ENCODE data around the gene NR6A1.

NR6A1 gene

DNA sequence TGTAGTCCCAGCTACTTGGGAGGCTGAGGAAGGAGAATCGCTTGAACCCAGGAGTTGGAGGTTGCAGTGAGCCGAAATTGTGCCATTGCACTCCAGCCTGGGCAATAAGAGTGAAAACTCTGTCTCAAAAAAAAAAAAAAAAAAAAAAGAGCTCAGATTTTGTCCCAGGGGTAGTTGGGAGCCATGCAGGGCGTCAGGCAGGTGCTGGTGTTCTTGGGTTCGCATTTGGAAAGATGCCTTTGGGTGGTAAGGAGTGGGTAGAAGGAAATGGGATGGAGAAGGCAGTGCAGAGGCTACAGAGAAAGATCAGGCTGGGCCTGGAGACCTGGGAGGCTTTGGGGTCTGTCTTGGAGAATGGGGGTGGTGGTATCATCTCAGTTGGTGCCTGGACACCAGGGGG is 297.0 kb downstream of the NR6A1 start:
- Histone ChIP-seq H3K27me3 (replicated peaks) (peaks cover 23% of the 10 kb centered on the region), H3K4me3 (ENCODE audit: low read depth, low read length) (no peak overlapping the region), H3K36me3 (replicated peaks) (no peaks in the 10 kb centered on the region), H3K27ac (no peak overlapping the region)
- TF ChIP-seq, protein P1, sequence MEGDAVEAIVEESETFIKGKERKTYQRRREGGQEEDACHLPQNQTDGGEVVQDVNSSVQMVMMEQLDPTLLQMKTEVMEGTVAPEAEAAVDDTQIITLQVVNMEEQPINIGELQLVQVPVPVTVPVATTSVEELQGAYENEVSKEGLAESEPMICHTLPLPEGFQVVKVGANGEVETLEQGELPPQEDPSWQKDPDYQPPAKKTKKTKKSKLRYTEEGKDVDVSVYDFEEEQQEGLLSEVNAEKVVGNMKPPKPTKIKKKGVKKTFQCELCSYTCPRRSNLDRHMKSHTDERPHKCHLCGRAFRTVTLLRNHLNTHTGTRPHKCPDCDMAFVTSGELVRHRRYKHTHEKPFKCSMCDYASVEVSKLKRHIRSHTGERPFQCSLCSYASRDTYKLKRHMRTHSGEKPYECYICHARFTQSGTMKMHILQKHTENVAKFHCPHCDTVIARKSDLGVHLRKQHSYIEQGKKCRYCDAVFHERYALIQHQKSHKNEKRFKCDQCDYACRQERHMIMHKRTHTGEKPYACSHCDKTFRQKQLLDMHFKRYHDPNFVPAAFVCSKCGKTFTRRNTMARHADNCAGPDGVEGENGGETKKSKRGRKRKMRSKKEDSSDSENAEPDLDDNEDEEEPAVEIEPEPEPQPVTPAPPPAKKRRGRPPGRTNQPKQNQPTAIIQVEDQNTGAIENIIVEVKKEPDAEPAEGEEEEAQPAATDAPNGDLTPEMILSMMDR (IDR thresholded peaks at IDR 0.05; ENCODE audit: low read depth, low read length, missing control alignments): no peak
- no peak for DNase-seq
- in situ Hi-C loops (cut with HindIII; ENCODE audit: low pct_ligation_motif_present, low sequenced_read_pairs): no loop called here

DNA sequence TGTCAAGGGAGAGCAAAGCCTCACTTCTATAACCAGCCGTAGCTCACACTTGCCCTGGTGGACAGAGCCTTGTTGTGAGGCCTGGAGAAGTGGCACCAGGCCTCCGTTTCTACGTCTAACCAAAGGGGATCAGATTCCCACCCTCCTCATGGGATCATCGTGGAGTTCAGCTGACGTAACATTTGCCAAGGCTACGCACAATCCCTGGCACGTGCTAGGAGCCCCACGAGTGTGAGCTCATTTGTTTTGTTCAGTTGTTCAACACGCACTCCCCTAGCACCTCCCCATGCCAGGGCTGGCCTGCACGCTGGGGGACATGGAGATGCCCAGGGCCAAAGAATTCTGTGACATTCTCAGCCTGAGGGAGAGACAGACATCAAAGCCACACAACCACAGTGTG is 297.8 kb downstream of the NR6A1 start:
- Histone ChIP-seq H3K36me3 (replicated peaks) (no peaks in the 10 kb centered on the region), H3K27ac (no peak overlapping the region), H3K4me3 (ENCODE audit: low read depth, low read length) (no peak overlapping the region), H3K27me3 (replicated peaks) (peaks cover 15% of the 10 kb centered on the region)
- TF ChIP-seq, protein P1 (IDR thresholded peaks at IDR 0.05; ENCODE audit: low read depth, low read length, missing control alignments): no peak
- no peak for DNase-seq
- in situ Hi-C loops (cut with HindIII; ENCODE audit: low pct_ligation_motif_present, low sequenced_read_pairs): no loop called here

DNA sequence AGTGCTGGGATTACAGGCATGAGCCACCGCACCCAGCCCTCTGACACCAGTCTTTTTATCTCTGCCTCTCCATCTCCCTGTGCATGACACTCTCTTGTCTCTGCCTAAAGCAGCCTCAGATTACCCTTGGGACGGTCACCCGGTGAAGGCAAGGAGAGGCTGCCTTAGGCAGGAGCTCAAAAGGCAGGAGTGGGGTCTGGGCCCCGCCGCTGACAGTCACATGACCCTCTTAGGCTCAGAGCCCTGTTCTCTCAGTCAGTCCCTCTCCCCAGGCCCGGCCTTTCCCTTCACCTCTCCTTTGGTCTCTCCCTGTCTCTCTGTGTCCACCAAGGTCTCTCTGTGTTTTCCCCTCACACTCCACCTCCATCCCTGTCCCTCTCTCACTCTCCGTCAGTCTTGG is 298.3 kb downstream of the NR6A1 start:
- DNase-seq: no peak
- H3K27me3 ChIP-seq (replicated peaks): peaks cover 11% of the 10 kb centered on the region
- in situ Hi-C loops (cut with HindIII; ENCODE audit: low pct_ligation_motif_present, low sequenced_read_pairs): no loop called here
- TF ChIP-seq, protein P1 (IDR thresholded peaks at IDR 0.05; ENCODE audit: low read depth, low read length, missing control alignments): no peak
- H3K4me3 ChIP-seq (ENCODE audit: low read depth, low read length): no peak overlapping the region
- H3K36me3 ChIP-seq (replicated peaks): no peaks in the 10 kb centered on the region
- no peak overlapping the region for H3K27ac ChIP-seq

DNA sequence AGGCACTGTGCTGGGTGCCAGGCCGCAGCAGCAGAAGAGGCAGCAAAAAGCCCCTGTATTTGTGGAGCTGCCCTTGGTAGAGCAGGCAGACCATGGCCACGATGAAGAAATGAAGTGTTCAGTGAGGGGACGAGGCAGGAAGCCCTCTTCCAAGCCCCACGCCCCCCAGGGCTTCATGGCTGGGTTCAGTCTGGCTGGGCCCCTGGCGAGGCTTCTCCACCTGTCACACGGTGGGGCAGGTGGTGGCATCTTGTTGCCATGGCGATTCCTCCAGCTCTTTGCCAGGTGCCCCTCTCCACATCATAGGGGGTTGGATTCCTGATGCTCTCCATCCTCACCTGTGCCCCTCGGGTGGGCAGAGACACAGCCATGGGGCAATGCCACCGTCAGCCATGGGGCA is 299.4 kb downstream of the NR6A1 start:
- DNase-seq: no peak
- TF ChIP-seq, protein P1 (IDR thresholded peaks at IDR 0.05; ENCODE audit: low read depth, low read length, missing control alignments): no peak
- peaks cover 4% of the 10 kb centered on the region for H3K27me3 ChIP-seq (replicated peaks)
- H3K4me3 ChIP-seq (ENCODE audit: low read depth, low read length): no peak overlapping the region
- no peak overlapping the region for H3K27ac ChIP-seq
- no peaks in the 10 kb centered on the region for H3K36me3 ChIP-seq (replicated peaks)
- in situ Hi-C loops (cut with HindIII; ENCODE audit: low pct_ligation_motif_present, low sequenced_read_pairs): no loop called here

DNA sequence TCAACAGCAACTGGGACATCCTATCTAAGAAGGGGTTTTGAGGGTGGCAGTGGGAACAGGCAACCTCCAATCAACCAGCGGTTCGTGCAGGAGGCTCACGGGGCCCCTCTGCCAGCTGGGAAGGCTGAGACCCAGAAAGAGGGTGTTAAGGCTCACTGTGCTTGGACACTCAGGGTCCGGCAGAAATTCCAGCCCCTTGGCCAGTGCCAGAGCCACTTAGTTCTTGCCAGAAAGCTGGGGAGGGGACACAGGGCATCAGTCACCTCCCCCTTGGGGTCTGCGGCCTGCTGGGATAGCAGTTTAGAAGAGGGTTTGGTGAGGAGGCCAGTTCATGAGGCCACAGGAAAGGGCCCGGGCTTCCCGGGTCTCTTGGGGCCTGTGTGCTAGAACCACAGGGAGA is 300.4 kb downstream of the NR6A1 start:
- no peak for DNase-seq
- H3K27ac ChIP-seq: no peak overlapping the region
- no peaks in the 10 kb centered on the region for H3K27me3 ChIP-seq (replicated peaks)
- TF ChIP-seq, protein P1 (IDR thresholded peaks at IDR 0.05; ENCODE audit: low read depth, low read length, missing control alignments): no peak
- no peaks in the 10 kb centered on the region for H3K36me3 ChIP-seq (replicated peaks)
- H3K4me3 ChIP-seq (ENCODE audit: low read depth, low read length): no peak overlapping the region
- in situ Hi-C loops (cut with HindIII; ENCODE audit: low pct_ligation_motif_present, low sequenced_read_pairs): no loop called here

- Histone ChIP-seq H3K36me3 (replicated peaks) (no peaks in the 10 kb centered on the region), H3K27ac (no peak overlapping the region)
Observed at GRCh38 chr9:124470306-124470705, 300.8 kb downstream of the NR6A1 start.

More at GRCh38 chr9:124470306-124470705, 300.8 kb downstream of the NR6A1 start:
- TF ChIP-seq, protein P1 (IDR thresholded peaks at IDR 0.05; ENCODE audit: low read depth, low read length, missing control alignments): no peak
- no peaks in the 10 kb centered on the region for H3K27me3 ChIP-seq (replicated peaks)
- DNase-seq: no peak
- H3K4me3 ChIP-seq (ENCODE audit: low read depth, low read length): no peak overlapping the region
- in situ Hi-C loops (cut with HindIII; ENCODE audit: low pct_ligation_motif_present, low sequenced_read_pairs): no loop called here
